MM.1S (cell line): ENCODE data around the gene FAM98A.
A peak's percentile ranks its signal among the peaks of the same experiment; 100 is the strongest.

Experiments used
- DNase-seq: peaks from one replicate; pipeline ENCODE4 v3.0.0-alpha.2; 2015
- H2AFZ ChIP-seq: fragments of 300-600 bp; sonication (generic); 2 replicates; pipeline ENCODE4 v1.6.0; 2016; ENCODE audit warnings: antibody characterized with exemption, low read length
- H3F3A ChIP-seq: fragments of 300-600 bp; sonication (generic); 2 replicates; pipeline ENCODE4 v1.6.1; 2016; ENCODE audit warnings: mild to moderate bottlenecking, antibody characterized with exemption, low read length, moderate library complexity, mixed read lengths; ENCODE audit not compliant: insufficient read depth
- H3K27ac ChIP-seq: fragments of 300-600 bp; sonication (generic); 2 replicates; pipeline ENCODE4 v1.5.1; 2016; ENCODE audit warnings: mild to moderate bottlenecking, low read length
- H3K27me3 ChIP-seq: fragments of 300-600 bp; sonication (generic); replicated peaks from 2 replicates; pipeline ENCODE4 v1.6.0; 2016; ENCODE audit warnings: low read length; ENCODE audit not compliant: insufficient read depth
- H3K36me3 ChIP-seq: fragments of 300-600 bp; sonication (generic); replicated peaks from 2 replicates; pipeline ENCODE4 v1.6.1; 2016; ENCODE audit warnings: mild to moderate bottlenecking, low read length, mixed read lengths; ENCODE audit not compliant: insufficient read depth
- H3K4me1 ChIP-seq: fragments of 300-600 bp; sonication (generic); 2 replicates; pipeline ENCODE4 v1.6.1; 2016; ENCODE audit warnings: low read length, mixed read lengths
- H3K4me2 ChIP-seq: fragments of 300-600 bp; sonication (generic); 2 replicates; pipeline ENCODE4 v1.6.0; 2016; ENCODE audit warnings: low read depth, low read length
- H3K4me3 ChIP-seq: fragments of 300-600 bp; sonication (generic); 2 replicates; pipeline ENCODE4 v1.5.1; 2016; ENCODE audit warnings: low read length, mixed read lengths
- H3K79me2 ChIP-seq: fragments of 300-600 bp; sonication (generic); 2 replicates; pipeline ENCODE4 v1.6.1; 2016; ENCODE audit warnings: mixed run types, low read length, mixed read lengths
- H3K9ac ChIP-seq: fragments of 300-600 bp; sonication (generic); 2 replicates; pipeline ENCODE4 v1.6.1; 2016; ENCODE audit warnings: low read length, mixed read lengths
- H3K9me2 ChIP-seq: fragments of 300-600 bp; sonication (generic); replicated peaks from 2 replicates; pipeline ENCODE4 v1.6.1; 2016; ENCODE audit warnings: mild to moderate bottlenecking, low read length, mixed read lengths; ENCODE audit not compliant: insufficient read depth
- H3K9me3 ChIP-seq: fragments of 300-600 bp; sonication (generic); replicated peaks from 2 replicates; pipeline ENCODE4 v1.6.1; 2016; ENCODE audit warnings: mild to moderate bottlenecking, low read length, mixed read lengths; ENCODE audit not compliant: insufficient read depth
- H4K20me1 ChIP-seq: fragments of 300-600 bp; sonication (generic); 2 replicates; pipeline ENCODE4 v1.6.1; 2016; ENCODE audit warnings: mild to moderate bottlenecking, low read length, moderate library complexity, mixed read lengths; ENCODE audit not compliant: insufficient read depth
- CTCF ChIP-seq: fragments of 300-600 bp; sonication (generic); IDR thresholded peaks from 2 replicates; pipeline ENCODE4 v1.5.1; 2016; ENCODE audit warnings: antibody characterized with exemption, low read length, mixed read lengths
- EZH2 ChIP-seq: fragments of 300-600 bp; sonication (generic); optimal IDR thresholded peaks from 2 replicates; pipeline ENCODE3; 2017; ENCODE audit warnings: low read depth, mild to moderate bottlenecking, antibody characterized with exemption, low read length, mixed read lengths
- EZH2phosphoT487 ChIP-seq: fragments of 300-600 bp; sonication (generic); IDR thresholded peaks from 2 replicates; pipeline ENCODE4 v1.6.1; 2018; ENCODE audit warnings: antibody characterized with exemption, low read length

Gene FAM98A

DNA sequence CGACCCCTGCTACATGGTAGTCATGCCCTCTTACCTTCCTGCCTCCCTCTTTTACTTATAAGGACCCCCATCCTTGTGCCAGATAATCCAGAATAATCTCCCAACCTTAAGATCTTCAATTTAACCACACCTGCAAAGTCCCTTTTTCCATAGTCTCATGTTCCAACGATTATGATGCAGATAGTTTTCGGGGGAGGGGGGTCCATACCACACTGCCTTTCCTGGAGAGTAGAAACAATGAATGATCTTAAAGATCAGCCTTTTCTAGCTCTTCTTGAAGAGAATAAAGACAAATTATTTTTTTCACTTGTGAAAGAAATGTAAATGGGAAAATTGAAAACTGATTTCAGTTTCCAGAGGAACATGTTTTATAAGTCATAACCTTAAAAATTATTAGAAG, 4.3 kb upstream of the FAM98A start:
- Histone ChIP-seq H3K9me2 (no peaks in the 10 kb centered on the region), H3K9ac (no peak overlapping the region), H3K27ac (no peak overlapping the region), H3K9me3 (no peaks in the 10 kb centered on the region), H3K4me1 (no peaks in the 10 kb centered on the region), H3F3A (0 out of 2 replicates have a peak, but pooled peaks cover 2% of the 10 kb centered on the region), H3K36me3 (no peaks in the 10 kb centered on the region), H3K4me3 (no peak overlapping the region), H3K4me2 (no peak overlapping the region), H4K20me1 (no peaks in the 10 kb centered on the region), H3K27me3 (no peaks in the 10 kb centered on the region), H2AFZ (no peak overlapping the region), H3K79me2 (peaks cover 6% of the 10 kb centered on the region)
- no peak for DNase-seq
- no peak for TF ChIP-seq CTCF
- TF ChIP-seq EZH2 = no peak

- 0 out of 2 replicates have a peak, but pooled peaks cover 4% of the 10 kb centered on the region for H3F3A ChIP-seq
- no peaks in the 10 kb centered on the region for H3K9me2 ChIP-seq
- no peaks in the 10 kb centered on the region for H4K20me1 ChIP-seq
- H3K79me2 ChIP-seq = peaks cover 17% of the 10 kb centered on the region
- H3K4me3 ChIP-seq = no peak overlapping the region
- no peaks in the 10 kb centered on the region for H3K36me3 ChIP-seq
- no peak overlapping the region for H2AFZ ChIP-seq
- no peak overlapping the region for H3K4me2 ChIP-seq
- H3K9me3 ChIP-seq = no peaks in the 10 kb centered on the region
- H3K4me1 ChIP-seq = peaks cover 4% of the 10 kb centered on the region
- no peak for TF ChIP-seq EZH2phosphoT487
- TF ChIP-seq EZH2 = no peak
- no peak for TF ChIP-seq CTCF
- no peaks in the 10 kb centered on the region for H3K27me3 ChIP-seq
- no peak overlapping the region for H3K27ac ChIP-seq
- no peak for DNase-seq
- H3K9ac ChIP-seq = no peak overlapping the region
Observed at GRCh38 chr2:33602201-33602830, 3.2 kb upstream of the FAM98A start.

- no peaks in the 10 kb centered on the region for H3K9me2 ChIP-seq
- peak overlapping the region; percentile 94; the same call in 1 of the 2 replicates for H3K9ac ChIP-seq
- TF ChIP-seq CTCF (no peak), EZH2 (no peak), EZH2phosphoT487 (no peak)
- peak overlapping the region; percentile 98 for H3K4me3 ChIP-seq
- DNase-seq = no peak
- H3K4me1 ChIP-seq = peaks cover 5% of the 10 kb centered on the region
- H3K4me2 ChIP-seq = peak overlapping the region; percentile 89
- no peaks in the 10 kb centered on the region for H3K27me3 ChIP-seq
- H3K79me2 ChIP-seq = peaks cover 40% of the 10 kb centered on the region
- H3F3A ChIP-seq = 0 out of 2 replicates have a peak, but pooled peaks cover 4% of the 10 kb centered on the region
- no peaks in the 10 kb centered on the region for H4K20me1 ChIP-seq
- H2AFZ ChIP-seq = peak overlapping the region; percentile 80
- no peaks in the 10 kb centered on the region for H3K9me3 ChIP-seq
- no peaks in the 10 kb centered on the region for H3K36me3 ChIP-seq
- no peak overlapping the region for H3K27ac ChIP-seq
Observed at GRCh38 chr2:33599943-33600192, 769 bp upstream of the FAM98A start.
